ENCODE results near the gene SRR.
"Not testable (repeated sequence)": the region's sequence is repeated elsewhere in the genome, so short reads cannot be mapped to it uniquely, and the experiment has no call there.

Gene SRR

DNA sequence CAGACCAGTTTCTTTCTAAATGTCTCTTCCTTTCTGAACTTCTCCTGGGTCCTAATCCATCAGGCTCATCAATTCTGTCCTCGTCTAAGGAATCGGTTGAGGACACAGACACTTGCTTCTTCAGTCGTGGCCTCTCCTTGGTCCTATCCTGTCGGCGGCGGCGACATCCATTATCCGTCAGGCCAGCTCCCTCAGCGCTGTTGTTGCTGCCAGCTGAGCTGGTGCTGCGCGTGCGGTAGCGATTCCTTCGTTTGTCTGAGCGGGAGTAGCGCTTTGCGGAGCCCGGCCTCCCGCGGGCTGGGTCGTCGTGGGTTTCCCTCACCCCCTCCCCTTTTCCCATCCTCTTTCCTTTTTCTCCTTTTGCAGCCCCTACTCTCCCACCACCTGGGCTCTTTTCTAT, 4.0 kb upstream of the SRR start:
- DNase-seq: no peak
- Histone ChIP-seq H3K4me3 (ENCODE audit: low read depth, low read length) (no peak overlapping the region), H3K27ac (no peak overlapping the region), H3K27me3 (ENCODE audit: insufficient read depth, low read depth, severe bottlenecking) (no peaks in the 10 kb centered on the region), H3K9me3 (ENCODE audit: severe bottlenecking) (no peaks in the 10 kb centered on the region), H3K36me3 (peaks cover 57% of the 10 kb centered on the region)
- TF ChIP-seq, protein P1, sequence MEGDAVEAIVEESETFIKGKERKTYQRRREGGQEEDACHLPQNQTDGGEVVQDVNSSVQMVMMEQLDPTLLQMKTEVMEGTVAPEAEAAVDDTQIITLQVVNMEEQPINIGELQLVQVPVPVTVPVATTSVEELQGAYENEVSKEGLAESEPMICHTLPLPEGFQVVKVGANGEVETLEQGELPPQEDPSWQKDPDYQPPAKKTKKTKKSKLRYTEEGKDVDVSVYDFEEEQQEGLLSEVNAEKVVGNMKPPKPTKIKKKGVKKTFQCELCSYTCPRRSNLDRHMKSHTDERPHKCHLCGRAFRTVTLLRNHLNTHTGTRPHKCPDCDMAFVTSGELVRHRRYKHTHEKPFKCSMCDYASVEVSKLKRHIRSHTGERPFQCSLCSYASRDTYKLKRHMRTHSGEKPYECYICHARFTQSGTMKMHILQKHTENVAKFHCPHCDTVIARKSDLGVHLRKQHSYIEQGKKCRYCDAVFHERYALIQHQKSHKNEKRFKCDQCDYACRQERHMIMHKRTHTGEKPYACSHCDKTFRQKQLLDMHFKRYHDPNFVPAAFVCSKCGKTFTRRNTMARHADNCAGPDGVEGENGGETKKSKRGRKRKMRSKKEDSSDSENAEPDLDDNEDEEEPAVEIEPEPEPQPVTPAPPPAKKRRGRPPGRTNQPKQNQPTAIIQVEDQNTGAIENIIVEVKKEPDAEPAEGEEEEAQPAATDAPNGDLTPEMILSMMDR (IDR thresholded peaks at IDR 0.05; ENCODE audit: low read depth, low read length): no peak

DNA sequence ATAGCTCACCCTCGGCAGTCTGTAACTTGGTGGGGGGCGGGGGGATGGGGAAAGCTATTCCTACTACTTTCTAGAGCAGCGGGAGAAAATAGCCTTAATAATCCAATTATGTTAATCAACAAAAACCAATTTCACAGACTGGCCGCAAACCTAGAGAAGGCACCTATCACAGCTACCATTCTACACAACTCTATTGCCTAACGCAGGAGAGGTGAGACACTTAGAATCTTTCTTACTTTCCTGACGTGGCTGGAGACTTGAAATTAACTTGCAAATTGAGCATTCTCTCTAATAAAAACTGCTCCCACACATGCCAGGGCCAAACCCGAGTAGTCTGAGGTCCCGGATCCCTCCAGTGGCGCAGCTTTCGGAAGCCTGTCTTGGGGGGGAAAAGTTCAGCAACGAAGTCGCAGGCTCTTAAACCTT, 959 bp upstream of the SRR start:
- Histone ChIP-seq H3K27ac (peak overlapping the region; percentile 95), H3K36me3 (peaks cover 30% of the 10 kb centered on the region), H3K27me3 (ENCODE audit: insufficient read depth, low read depth, severe bottlenecking) (no peaks in the 10 kb centered on the region), H3K4me3 (ENCODE audit: low read depth, low read length) (peak overlapping the region; percentile 88), H3K9me3 (ENCODE audit: severe bottlenecking) (no peaks in the 10 kb centered on the region)
- TF ChIP-seq, protein P1 (IDR thresholded peaks at IDR 0.05; ENCODE audit: low read depth, low read length): no peak
- DNase-seq: no peak

DNA sequence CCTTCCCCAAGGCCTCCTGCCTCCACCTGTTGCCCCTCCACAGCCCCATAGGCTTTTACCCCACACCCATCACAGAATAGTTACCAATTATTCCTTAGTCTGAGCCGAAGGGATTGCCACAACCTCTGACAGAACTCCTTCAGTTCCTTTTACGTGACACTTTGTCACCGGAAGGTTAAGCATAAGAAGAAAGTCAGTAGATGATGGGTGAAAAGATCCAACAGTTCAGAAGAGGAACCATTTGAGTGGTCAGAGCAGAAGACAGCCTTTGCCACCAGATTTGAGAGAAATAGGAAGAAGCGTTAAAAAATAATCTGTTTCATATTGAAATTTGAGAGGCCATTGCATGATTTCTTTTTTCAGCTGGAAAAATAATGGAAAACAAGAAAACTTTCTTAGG, 1.2 kb downstream of the SRR start:
- TF ChIP-seq, protein P1 (IDR thresholded peaks at IDR 0.05; ENCODE audit: low read depth, low read length): no peak

DNA sequence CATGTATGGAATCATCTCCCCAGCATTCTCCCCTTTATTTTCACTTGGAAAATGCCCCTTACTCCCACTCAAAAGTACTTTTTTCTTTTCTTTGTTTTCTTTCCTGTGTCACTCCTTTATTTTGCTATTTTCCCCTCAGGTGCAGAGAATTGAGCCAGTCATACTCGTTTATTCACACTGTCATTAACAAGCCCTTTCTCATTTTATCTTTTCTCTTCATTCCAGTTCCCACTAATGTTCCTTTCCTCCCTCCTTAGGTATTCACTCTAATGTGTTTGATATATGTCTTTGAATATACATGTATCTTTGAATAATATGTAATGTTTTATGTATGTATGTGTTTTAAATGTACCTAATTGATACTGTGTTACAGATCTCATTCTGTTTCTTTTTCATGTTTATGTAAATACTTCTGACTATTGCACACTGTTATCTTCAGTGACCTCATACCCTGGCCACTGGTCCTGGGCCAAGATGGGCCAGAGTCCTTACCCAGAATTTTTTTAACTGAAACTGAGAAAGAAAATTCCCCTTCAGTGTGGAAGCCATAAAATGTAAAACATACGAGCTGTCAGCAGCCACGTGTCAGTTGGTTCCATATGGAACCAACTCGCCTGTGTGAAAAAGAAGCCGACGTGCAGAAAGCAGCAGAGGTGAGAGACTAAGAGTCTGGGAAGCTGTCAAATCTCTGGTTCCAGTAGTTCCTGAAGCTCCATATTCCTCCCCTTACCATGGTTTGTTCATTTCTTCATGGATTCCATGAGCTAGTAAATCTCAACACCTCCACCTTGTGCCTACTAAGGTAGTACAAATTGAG, 5.8 kb downstream of the SRR start:
- no peaks in the 10 kb centered on the region; the same call in 1 of the 2 replicates for H3K36me3 ChIP-seq
- H3K4me3 ChIP-seq (ENCODE audit: low read depth, low read length): no peak overlapping the region
- no peak for DNase-seq
- no peaks in the 10 kb centered on the region for H3K9me3 ChIP-seq (ENCODE audit: severe bottlenecking)
- TF ChIP-seq, protein P1 (IDR thresholded peaks at IDR 0.05; ENCODE audit: low read depth, low read length): no peak
- no peaks in the 10 kb centered on the region for H3K27me3 ChIP-seq (ENCODE audit: insufficient read depth, low read depth, severe bottlenecking)
- no peak overlapping the region for H3K27ac ChIP-seq

More for the DNA sequence above, 1.2 kb downstream of the SRR start:
- no peak overlapping the region for H3K4me3 ChIP-seq (ENCODE audit: low read depth, low read length)
- DNase-seq: no peak
- no peak overlapping the region for H3K27ac ChIP-seq
- H3K36me3 ChIP-seq: peaks cover 12% of the 10 kb centered on the region
- no peaks in the 10 kb centered on the region for H3K27me3 ChIP-seq (ENCODE audit: insufficient read depth, low read depth, severe bottlenecking)
- H3K9me3 ChIP-seq (ENCODE audit: severe bottlenecking): no peaks in the 10 kb centered on the region

DNA sequence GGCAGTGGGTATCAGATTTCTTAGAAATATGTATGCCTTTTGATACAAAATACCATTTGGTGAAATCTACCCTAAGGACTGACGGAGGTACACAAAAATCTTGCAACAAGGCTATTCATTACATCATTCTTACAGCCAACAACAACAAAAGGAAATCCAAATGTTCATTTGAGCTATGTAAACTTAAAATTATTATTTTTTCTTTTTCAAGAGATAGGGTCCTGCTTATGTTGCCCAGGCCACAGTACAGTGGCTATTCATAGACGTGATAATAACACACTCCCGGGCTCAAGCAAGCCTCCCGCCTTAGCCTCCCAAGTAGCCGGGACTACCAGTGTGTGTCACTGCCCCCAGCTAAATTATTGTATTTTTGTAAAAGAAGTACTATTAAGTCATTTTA, 9.0 kb downstream of the SRR start:
- H3K27me3 ChIP-seq (ENCODE audit: insufficient read depth, low read depth, severe bottlenecking): no peaks in the 10 kb centered on the region
- no peaks in the 10 kb centered on the region for H3K36me3 ChIP-seq
- DNase-seq: no peak
- H3K4me3 ChIP-seq (ENCODE audit: low read depth, low read length): no peak overlapping the region
- no peak overlapping the region for H3K27ac ChIP-seq
- H3K9me3 ChIP-seq (ENCODE audit: severe bottlenecking): no peaks in the 10 kb centered on the region
- TF ChIP-seq, protein P1 (IDR thresholded peaks at IDR 0.05; ENCODE audit: low read depth, low read length): no peak

DNA sequence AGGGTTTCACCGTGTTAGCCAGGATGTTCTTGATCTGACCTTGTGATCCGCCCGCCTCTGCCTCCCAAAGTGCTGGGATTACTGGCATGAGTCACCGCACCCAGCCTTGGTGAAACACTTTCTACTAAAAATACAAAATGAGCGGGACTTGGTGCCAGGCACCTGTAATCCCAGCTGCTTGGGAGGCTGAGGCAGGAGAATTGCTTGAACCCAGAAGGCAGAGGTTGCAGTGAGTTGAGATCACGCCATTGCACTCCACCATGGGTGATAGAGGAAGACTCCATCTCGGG, 13.1 kb downstream of the SRR start:
- H3K9me3 ChIP-seq (ENCODE audit: severe bottlenecking); H3K36me3 ChIP-seq; H3K27me3 ChIP-seq (ENCODE audit: insufficient read depth, low read depth, severe bottlenecking); H3K4me3 ChIP-seq (ENCODE audit: low read depth, low read length); H3K27ac ChIP-seq; DNase-seq: not testable (repeated sequence)

All from WERI-Rb-1 (cell line).